ENCODE data around the gene ERF. TPM values are rescaled to one million over a fixed set of nuclear protein-coding genes. Genes with fewer than 3 reads are reported as not detected.
A peak's percentile ranks its signal among the peaks of the same experiment; 100 is the strongest.

Gene ERF
- total RNA-seq, 3 donors from 2014 or later, result 86.2 to 95.4 (median 89.1) TPM

DNA sequence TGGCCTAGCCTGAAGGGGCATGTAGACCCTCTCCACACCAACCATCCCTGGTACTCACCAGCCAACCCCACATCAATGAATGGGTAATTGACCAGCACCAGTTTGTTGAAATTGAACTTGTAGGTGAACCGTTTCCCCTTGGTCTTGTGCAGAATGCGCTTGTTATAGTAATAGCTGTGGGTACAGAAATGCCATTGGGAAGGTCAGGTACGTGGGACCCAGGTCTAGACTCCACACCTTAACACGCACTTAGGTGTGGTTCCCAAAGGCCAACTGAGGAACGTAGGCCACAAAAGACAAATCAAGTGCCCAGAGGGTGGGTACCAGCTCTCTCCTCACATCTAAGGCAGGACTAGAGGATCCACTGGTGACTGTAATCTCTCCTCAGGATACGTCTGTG, 5.2 kb downstream of the ERF start:
- no peak overlapping the region for H3K4me3 Mint-ChIP-seq
- DNase-seq, result no peak
- no peak for ATAC-seq
- peaks cover 34% of the 10 kb centered on the region for H3K4me1 Mint-ChIP-seq (ENCODE audit: low read depth)
- H3K9me3 Mint-ChIP-seq, result no peaks in the 10 kb centered on the region
- no peaks in the 10 kb centered on the region for H3K36me3 Mint-ChIP-seq (ENCODE audit: insufficient read depth)
- H3K27me3 Mint-ChIP-seq (ENCODE audit: low read depth), result no peaks in the 10 kb centered on the region

DNA sequence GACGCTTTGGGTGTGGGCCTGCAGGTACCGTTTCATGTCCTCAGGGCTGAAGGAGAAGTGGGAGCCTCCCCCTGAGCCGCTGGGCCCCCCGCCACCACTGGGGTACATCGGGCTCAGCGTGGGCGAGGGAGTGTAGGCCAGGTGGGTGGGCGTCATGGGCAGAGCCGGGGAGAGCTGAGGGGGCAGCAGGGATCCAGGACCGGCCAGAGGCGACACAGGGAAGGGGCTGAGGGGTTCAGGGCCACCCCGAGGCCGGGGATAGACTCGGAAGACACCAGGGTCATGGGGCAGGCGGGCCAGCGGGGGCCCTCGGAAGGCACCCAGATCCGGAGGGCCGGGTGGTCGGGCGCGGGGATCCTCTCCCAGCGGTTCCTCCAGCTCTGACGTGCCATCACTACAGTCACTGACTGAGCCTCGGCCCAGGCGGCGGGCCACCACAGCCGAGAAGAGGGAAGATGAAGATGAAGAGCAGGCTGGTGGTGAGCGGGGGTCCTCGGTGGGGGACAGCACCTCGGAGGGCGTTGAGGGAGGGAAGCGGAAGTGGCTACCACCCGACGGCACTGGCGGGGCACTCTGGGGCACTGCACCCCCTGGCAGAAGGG, 5.7 kb downstream of the ERF start:
- no peak for ATAC-seq
- Mint-ChIP-seq H3K27me3 (ENCODE audit: low read depth) (no peaks in the 10 kb centered on the region), H3K4me1 (ENCODE audit: low read depth) (peaks cover 39% of the 10 kb centered on the region), H3K4me3 (no peak overlapping the region), H3K9me3 (no peaks in the 10 kb centered on the region), H3K36me3 (ENCODE audit: insufficient read depth) (no peaks in the 10 kb centered on the region)
- DNase-seq, result no peak

DNA sequence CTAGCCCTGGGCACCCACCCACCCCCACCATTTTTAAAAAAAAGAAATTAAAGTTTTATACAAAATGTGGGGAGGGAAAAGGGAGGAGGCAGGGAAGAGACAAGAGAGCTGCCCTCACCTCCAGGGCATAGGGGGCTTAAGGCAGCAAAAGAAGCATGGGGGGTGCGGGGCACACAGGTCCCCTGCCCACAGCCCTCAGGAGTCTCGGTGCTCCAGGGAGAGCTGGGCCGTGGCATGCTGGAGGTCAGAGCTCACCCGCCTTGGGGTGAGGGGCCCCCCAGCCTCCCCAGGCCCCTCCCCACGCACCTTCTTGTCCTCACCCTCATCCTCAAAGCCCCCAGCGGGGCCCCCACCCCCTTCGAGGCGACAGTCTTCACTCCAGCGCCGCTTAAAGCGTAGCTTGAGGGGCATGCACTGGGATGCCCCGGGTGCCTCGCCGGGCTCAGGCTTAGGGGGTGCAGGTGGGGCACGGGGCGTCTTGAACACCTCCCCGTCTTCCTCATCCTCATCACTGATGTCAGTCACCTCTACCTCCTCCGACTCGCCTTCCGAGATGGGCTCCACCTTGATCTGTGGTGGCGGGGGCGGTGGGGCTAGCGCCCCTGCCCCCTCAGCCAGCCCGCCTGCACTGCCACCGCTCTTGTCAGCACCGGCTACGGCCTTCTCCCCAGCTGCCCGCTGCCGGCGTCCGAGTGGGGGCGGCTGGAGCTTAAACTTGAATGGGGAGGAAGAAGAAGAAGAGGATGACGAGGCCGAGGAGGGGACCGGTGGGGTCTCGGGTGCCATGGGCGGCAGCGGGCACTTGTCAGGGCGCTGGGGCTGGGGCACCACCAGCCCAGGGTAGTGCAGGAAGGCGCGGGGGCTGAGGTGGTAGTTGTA, 6.4 kb downstream of the ERF start:
- peaks cover 40% of the 10 kb centered on the region for H3K4me1 Mint-ChIP-seq (ENCODE audit: low read depth)
- DNase-seq (no peak), ATAC-seq (no peak)
- H3K36me3 Mint-ChIP-seq (ENCODE audit: insufficient read depth), result no peaks in the 10 kb centered on the region
- no peak overlapping the region for H3K4me3 Mint-ChIP-seq
- H3K9me3 Mint-ChIP-seq, result no peaks in the 10 kb centered on the region
- no peaks in the 10 kb centered on the region for H3K27me3 Mint-ChIP-seq (ENCODE audit: low read depth)

DNA sequence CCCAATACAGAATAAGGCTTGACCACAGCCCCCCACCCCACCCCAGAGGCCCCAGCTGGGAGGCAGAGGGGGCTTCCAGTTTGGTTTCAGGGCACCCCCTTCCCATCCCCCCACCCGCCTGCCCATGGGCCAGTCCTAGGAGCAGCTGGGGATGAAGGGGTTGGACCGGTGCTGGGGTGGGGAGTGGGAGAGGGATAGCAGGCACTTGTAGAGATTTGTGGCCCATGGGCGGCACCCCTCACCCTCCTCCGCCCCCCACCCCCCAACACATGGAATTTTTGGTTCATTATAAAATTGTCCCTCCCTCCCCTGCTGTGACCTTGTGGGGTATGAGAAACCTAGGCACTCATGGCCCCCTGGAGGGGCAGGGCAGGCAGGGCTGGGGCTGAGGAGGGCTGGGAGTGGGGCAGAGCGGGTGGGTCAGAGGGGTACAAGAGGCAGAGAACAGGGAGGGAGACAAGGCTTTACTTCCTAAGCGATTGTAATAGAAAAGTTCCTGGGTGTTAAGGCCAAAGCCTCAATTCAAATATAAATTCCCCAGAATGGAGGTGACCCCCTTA, 7.2 kb downstream of the ERF start:
- Mint-ChIP-seq H3K36me3 (ENCODE audit: insufficient read depth) (no peaks in the 10 kb centered on the region), H3K4me1 (ENCODE audit: low read depth) (peaks cover 42% of the 10 kb centered on the region)

DNA sequence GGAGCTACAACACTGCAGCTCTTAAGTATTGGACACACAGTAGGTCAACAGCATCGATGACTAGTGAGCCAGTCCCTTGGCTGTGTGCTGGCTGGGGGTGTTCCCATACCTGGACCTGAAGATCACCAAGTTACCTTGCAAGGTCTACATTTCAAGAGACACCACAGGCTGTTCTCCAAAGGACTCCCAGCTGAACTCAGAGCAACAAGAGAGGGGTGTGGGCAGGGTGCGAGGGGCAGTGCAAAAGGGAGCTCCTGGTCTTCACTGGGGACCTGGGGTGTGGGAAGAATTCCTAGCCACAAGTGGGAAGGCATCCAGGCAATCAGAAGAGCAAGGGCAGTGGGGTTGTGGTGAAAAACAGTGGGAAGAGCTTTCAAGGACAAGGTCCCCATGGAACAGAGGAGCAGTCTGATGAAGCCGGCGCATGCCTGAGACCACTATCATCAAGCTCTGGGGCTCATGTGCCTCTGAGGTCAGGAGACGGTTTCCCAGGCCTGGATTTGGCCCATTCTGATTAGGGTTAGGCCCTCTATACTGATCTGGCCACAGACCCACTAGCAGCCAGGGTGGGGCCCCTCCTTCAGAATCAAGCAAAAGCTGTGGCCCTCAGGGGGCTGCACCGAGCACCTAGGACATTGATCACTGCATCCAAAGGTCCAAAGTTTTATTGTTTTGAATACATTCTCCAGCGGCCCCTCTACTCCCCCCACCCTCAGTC, 7.8 kb downstream of the ERF start:
- Mint-ChIP-seq H3K4me3 (no peak overlapping the region), H3K36me3 (ENCODE audit: insufficient read depth) (no peaks in the 10 kb centered on the region), H3K27me3 (ENCODE audit: low read depth) (no peaks in the 10 kb centered on the region), H3K9me3 (no peaks in the 10 kb centered on the region), H3K4me1 (ENCODE audit: low read depth) (peaks cover 38% of the 10 kb centered on the region)
- DNase-seq (no peak), ATAC-seq (no peak)

More for the DNA sequence above, 7.2 kb downstream of the ERF start:
- H3K9me3 Mint-ChIP-seq, result no peaks in the 10 kb centered on the region
- H3K27me3 Mint-ChIP-seq (ENCODE audit: low read depth), result no peaks in the 10 kb centered on the region
- no peak for ATAC-seq
- H3K4me3 Mint-ChIP-seq, result no peak overlapping the region
- no peak for DNase-seq

DNA sequence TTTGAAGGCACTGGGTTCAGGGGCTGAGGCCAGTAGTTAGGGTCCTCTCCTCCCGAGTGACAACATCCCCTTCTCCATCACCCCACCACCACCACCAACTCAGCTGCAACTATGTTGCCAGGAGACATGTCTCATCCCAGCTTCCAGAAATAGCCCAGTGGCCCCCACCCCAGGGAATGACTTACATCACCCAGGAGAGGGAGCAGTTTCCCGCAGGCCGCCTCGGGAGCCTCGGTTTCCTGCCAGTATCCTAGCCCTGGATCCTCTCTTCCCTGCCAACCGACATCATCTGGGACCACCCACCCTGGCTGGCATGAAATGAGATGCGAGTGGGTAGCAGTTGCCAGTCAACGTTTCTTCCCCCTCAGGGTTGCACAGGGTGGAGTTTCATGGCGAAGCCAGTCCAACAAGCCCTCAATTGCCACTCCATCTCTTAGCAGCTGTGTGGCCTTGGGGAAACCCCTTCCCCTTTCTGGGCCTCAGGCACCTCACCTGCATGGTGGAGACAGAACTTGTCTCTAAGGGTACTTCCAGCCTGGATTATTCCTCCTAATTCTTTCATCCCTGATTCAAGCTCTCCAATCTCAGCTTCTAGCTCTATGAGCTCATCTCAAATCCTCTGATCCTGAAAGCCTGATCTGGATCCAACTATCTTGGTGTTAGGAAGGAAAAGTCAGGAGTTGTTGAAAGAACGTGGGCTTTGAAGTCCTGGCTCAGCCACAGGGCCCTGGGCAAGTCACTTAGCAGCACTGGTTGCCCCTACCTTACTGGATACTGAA, 8.6 kb downstream of the ERF start:
- ATAC-seq, result no peak
- H3K36me3 Mint-ChIP-seq (ENCODE audit: insufficient read depth), result no peaks in the 10 kb centered on the region
- peaks cover 36% of the 10 kb centered on the region for H3K4me1 Mint-ChIP-seq (ENCODE audit: low read depth)
- no peaks in the 10 kb centered on the region for H3K9me3 Mint-ChIP-seq
- H3K4me3 Mint-ChIP-seq, result no peak overlapping the region
- no peaks in the 10 kb centered on the region for H3K27me3 Mint-ChIP-seq (ENCODE audit: low read depth)
- no peak for DNase-seq

DNA sequence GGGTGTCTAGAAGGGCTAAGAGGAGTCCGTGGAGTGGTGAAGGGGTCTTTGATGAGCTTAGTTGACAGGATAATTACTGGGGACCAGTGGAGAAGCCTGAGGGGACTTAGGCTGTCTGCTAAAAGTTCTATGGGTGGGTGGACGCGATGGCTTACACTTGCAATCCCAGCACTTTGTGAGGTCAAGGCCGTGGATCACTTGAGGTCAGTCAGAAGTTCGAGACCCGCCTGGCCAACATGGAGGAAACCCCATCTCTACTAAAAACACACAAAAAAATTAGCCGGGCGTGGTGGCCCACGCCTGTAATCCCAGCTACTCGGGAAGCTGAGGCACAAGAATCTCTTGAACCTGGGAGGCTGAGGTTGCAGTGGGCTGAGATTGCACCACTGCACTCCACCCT, 9.7 kb downstream of the ERF start:
- Mint-ChIP-seq H3K4me3 (no peak overlapping the region), H3K27me3 (ENCODE audit: low read depth) (no peaks in the 10 kb centered on the region), H3K36me3 (ENCODE audit: insufficient read depth) (peaks cover 2% of the 10 kb centered on the region), H3K9me3 (no peaks in the 10 kb centered on the region), H3K4me1 (ENCODE audit: low read depth) (peaks cover 42% of the 10 kb centered on the region)
- no peak for DNase-seq
- ATAC-seq, result no peak

DNA sequence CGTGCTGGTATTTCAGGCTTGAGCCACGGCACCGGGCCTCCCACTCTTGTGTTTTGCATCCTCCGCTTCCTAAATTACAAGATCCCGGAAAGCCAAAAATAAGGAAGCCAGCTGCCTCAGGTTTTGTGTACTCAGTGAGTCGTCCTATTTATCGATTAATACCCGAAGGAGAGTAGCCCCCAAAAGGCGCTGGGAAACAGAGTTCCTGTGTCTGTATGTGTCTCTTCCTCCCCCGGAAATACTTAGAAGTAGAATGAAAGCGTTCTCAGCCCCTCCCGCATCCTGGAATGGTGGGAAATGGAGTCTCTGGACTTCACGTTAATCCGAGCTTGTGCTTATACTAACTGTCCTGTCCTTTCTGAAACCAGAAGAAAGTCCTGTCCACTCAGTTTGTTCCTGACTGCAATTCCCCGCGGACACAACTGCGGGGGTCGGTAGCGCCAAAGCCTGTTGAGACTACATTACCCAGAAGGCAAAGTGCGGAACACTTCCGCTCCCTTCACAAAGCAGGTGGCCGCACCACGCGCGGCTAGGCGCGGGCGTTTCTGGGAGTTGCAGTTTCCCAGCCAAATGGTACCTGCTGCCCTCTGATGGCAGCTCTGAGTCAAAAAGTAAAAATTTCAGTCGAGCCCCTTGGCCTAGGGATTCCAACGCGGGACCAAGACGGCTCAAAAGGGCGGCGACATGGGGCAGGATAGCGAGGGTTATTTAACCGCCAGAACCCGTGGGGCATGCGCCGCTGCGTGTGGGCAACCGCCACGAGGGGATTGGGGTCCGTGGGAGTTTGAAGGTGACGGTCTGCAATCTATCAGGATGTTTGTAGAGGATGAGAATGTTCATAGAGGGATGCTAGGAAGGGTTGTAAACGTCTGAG, 10.3 kb downstream of the ERF start:
- Mint-ChIP-seq H3K36me3 (ENCODE audit: insufficient read depth) (peaks cover 3% of the 10 kb centered on the region), H3K4me1 (ENCODE audit: low read depth) (peaks cover 48% of the 10 kb centered on the region), H3K9me3 (no peaks in the 10 kb centered on the region), H3K27me3 (ENCODE audit: low read depth) (no peaks in the 10 kb centered on the region), H3K4me3 (peak overlapping the region; percentile 91)
- ATAC-seq (peak; percentile 36 to 44), DNase-seq (peak; percentile 86)

DNA sequence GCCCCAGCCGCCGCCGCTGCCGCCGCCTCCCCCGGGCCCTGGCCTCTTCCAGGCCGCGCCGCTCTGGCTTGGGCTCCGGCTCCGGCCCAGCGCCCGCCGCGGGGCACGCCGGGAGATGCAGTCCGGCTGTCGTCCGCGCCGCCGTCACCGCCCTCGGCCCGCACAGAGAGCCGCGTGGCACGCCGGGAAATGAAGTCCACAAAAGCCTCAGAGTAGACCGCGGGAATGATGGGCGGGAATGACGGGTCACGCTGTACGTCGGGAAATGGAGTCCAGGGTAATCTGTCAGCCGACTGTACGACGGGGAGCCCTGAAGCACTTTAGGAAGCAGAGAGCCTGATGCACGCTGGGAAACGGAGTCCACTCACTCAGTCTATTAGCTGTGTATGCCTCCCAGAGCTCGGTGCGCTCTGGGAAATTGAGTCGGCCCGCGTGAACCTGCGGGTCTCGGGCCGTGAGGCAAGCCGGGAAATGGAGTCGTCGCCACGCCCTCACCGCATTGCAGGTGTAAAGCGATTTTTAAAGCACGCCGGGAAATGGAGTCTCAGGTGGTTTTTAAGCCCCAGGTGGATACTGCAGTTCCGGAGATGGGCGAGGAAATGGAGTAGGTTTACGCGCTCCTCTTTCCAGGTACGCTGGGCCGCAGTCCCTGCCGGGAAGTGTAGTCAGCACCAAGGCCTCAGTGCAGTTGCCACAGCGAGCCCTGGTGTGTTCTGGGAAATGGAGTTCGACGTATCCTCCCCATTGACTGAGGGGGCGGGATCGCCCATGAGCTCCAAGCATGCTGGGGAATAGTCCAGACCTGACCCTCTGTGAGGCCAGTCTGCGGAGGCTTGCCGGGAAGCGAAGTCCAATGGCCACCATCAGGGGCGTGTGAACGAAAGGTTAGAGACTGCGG, 12.2 kb downstream of the ERF start, which contains the start of gene GSK3A:
Gene GSK3A (minus strand): TSS at position 91 of the 898 bp plus-strand sequence. CDS start 137 bp downstream, outside the sequence.
- H3K9me3 Mint-ChIP-seq, result no peaks in the 10 kb centered on the region

DNA sequence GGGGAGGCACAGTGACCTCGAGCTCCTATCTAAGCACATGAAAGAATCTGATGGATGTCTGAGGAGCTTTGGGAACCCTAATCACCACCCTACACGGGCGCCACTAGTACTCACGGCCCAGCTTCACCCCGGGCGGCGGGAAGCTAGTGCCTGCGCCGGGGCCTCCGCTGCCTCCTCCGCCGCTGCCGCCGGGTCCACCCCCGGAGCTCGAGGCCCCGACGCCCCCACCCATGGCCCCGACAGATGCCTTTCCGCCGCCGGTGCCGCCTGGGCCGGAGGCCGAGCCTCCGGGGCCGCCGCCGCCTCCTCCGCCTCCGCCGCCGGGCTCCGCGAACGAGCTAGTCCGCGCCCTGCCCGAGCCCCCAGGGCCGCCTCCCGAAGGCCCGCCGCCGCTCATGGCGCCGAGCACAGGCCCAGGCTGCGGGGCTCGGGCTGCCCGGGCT, 12.8 kb downstream of the ERF start:
- peaks cover 54% of the 10 kb centered on the region for H3K4me1 Mint-ChIP-seq (ENCODE audit: low read depth)
- ATAC-seq, result peak; percentile 3 to 5

More for the DNA sequence above, 12.2 kb downstream of the ERF start, which contains the start of gene GSK3A:
- DNase-seq (peak; percentile 91), ATAC-seq (peak; percentile 78 to 80)
- H3K27me3 Mint-ChIP-seq (ENCODE audit: low read depth), result no peaks in the 10 kb centered on the region
- H3K36me3 Mint-ChIP-seq (ENCODE audit: insufficient read depth), result peaks cover 7% of the 10 kb centered on the region
- H3K4me3 Mint-ChIP-seq, result peak within 1 kb of the TSS; percentile 91
- peaks cover 55% of the 10 kb centered on the region for H3K4me1 Mint-ChIP-seq (ENCODE audit: low read depth)

DNA sequence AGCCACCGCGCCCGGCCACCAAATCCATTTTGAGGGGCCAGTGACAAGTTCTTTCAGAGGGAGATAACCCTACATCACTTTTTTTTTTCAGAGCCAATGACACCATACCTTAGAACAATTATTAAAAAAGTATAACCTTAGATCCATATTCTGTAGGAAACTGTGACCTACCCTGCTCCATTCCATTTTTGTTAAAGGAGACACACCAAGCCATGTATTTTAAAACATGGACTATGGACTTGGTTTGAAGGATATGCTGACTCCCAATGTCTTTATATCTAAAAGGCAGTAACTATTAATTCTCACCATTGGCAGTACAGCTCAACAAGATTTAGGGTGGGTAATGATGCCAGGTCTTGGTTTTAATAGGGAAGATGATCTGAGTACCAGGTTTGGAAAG, 13.6 kb downstream of the ERF start:
- Mint-ChIP-seq H3K36me3 (ENCODE audit: insufficient read depth) (peaks cover 9% of the 10 kb centered on the region), H3K27me3 (ENCODE audit: low read depth) (no peaks in the 10 kb centered on the region), H3K4me1 (ENCODE audit: low read depth) (peaks cover 55% of the 10 kb centered on the region), H3K9me3 (no peaks in the 10 kb centered on the region), H3K4me3 (peak overlapping the region; percentile 90)
- no peak for DNase-seq
- no peak for ATAC-seq

More for the DNA sequence above, 12.8 kb downstream of the ERF start:
- Mint-ChIP-seq H3K27me3 (ENCODE audit: low read depth) (no peaks in the 10 kb centered on the region), H3K9me3 (no peaks in the 10 kb centered on the region), H3K4me3 (peak overlapping the region; percentile 90), H3K36me3 (ENCODE audit: insufficient read depth) (peaks cover 7% of the 10 kb centered on the region)
- DNase-seq, result peak; percentile 32

DNA sequence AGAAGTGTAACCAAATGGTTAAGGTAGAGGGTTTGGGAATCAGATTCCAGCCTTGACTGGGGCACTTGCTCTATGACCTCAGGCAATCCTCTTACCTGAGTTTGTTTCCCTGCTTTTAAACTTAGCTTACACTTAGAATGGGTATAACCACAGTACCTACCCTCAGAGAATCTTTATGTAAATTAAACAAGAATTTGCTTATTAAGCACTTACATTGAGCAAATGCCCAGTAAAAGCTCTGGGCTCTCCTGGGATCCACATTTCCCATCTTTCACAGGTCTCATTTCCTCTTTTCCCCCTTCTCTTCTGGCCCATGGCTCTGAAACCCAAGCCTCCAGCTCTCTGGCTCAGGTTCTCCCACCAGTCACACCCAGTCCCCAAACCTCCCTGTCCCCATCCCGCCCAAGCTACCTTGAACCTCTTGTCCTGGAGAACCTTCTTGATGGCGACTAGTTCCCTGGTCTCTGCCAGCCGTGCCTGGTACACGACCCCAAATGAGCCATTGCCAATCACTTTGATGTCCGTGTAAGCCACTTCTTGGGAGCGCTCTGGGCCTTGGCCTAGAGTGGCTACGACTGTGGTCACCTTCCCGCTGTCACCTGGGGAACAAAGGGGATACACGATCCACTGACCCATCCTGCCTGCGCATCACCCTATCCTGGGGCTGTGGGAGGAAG, 15.2 kb downstream of the ERF start:
- ATAC-seq (no peak), DNase-seq (no peak)
- Mint-ChIP-seq H3K9me3 (no peaks in the 10 kb centered on the region), H3K4me3 (peak overlapping the region; percentile 8), H3K27me3 (ENCODE audit: low read depth) (no peaks in the 10 kb centered on the region), H3K36me3 (ENCODE audit: insufficient read depth) (peaks cover 16% of the 10 kb centered on the region), H3K4me1 (ENCODE audit: low read depth) (peaks cover 44% of the 10 kb centered on the region)

All from activated T-cell treated with anti-CD3 and anti-CD28 coated beads, Interleukin-2, amount 50 U/mL, for 4 hours (primary cell).